ENCODE results near the gene ELL2.

ELL2 gene

DNA sequence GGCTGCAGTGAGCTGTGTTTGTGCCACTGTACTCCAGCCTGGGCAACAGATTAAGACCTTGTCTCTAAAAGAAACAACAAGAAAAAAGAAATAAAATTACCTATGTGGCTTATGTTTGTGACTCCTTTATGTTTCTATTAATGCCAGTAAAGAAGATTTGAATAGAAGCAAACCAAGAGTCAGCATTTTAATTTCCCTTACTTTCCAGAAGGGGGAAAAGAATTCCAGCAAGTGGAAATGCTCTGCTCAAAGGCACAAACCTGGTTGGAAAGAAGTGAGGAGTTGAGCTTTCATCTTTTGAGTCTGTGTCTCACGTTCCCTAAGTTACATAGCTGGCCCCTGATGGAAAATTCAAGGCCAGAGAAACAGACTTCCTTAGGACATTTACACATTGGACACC, 23.6 kb upstream of the ELL2 start:
- no peak for DNase-seq (ENCODE audit: low read depth)
- no peak overlapping the region for H3K4me3 ChIP-seq (ENCODE audit: low read depth, low read length)
- TF ChIP-seq, protein P1, sequence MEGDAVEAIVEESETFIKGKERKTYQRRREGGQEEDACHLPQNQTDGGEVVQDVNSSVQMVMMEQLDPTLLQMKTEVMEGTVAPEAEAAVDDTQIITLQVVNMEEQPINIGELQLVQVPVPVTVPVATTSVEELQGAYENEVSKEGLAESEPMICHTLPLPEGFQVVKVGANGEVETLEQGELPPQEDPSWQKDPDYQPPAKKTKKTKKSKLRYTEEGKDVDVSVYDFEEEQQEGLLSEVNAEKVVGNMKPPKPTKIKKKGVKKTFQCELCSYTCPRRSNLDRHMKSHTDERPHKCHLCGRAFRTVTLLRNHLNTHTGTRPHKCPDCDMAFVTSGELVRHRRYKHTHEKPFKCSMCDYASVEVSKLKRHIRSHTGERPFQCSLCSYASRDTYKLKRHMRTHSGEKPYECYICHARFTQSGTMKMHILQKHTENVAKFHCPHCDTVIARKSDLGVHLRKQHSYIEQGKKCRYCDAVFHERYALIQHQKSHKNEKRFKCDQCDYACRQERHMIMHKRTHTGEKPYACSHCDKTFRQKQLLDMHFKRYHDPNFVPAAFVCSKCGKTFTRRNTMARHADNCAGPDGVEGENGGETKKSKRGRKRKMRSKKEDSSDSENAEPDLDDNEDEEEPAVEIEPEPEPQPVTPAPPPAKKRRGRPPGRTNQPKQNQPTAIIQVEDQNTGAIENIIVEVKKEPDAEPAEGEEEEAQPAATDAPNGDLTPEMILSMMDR (IDR thresholded peaks at IDR 0.05; ENCODE audit: control insufficient read depth, extremely low read depth, insufficient read depth): no peak

DNA sequence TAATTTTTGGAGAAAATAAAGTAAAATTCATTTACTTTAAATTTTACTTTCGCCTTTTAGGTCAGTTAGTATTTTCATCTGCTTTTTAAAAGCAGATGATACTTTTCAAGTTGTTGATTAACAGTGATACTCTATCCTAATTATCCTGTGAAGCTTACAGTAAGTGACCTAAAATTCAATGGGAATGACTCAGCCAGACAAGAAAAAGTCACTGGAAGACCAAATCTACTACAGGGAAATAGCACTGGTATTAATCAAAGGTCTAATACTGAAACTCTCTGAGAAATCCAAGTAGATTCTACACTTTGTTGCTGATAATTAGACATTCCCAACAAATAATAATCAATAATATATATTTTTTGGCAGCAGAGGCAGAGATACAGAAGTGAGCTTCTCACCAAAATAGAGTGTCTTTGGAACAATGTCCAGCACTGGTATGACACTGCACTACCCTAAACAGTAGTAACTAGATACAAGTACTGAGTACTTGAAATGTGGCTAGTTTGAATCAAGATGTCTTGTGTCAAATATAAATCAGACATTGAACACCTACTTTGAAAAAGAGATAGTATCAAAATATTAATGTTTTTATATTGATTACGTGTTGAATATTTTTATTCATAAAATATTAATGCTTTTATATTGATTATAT, 22.8 kb upstream of the ELL2 start:
- TF ChIP-seq, protein P1 (IDR thresholded peaks at IDR 0.05; ENCODE audit: control insufficient read depth, extremely low read depth, insufficient read depth): no peak
- DNase-seq (ENCODE audit: low read depth): no peak
- H3K4me3 ChIP-seq (ENCODE audit: low read depth, low read length): no peak overlapping the region

DNA sequence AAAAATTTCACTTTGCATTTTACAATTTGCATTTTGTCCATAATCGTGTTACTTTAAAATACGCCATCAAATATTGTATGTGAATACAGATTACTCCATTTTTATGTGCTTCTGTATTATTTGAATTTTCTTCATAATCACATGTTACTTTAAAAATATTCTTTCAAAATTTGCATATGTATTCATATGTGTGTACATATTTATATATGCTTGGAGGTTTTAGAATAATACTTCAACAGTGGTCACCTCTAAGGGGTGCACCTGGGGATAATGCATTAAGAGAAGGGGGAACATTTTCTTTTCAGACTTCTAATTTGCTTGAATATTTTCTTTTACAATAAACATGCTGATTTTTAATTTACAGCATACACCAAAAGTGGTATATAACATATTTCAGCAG, 21.9 kb upstream of the ELL2 start:
- no peak overlapping the region for H3K4me3 ChIP-seq (ENCODE audit: low read depth, low read length)
- TF ChIP-seq, protein P1 (IDR thresholded peaks at IDR 0.05; ENCODE audit: control insufficient read depth, extremely low read depth, insufficient read depth): no peak
- DNase-seq (ENCODE audit: low read depth): no peak

DNA sequence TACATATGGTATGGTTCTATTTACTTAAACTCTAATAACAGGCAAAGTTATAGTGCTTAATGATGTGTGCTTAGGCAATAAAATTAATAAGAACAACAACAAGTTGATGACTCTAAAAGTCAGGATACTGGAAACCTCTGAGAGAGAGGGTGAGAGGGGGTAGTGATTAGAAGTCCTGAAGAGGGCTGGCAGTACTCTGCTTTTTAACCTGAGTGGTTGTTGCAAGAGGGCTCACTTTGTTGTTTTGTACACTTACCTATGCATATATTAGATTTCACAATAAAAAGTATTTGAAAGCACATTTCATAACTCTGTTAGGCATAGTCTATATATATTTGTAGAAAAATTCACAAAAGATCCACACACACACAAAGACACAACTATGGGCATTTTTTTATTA, 21.4 kb upstream of the ELL2 start:
- DNase-seq (ENCODE audit: low read depth): no peak
- TF ChIP-seq, protein P1 (IDR thresholded peaks at IDR 0.05; ENCODE audit: control insufficient read depth, extremely low read depth, insufficient read depth): no peak
- no peak overlapping the region for H3K4me3 ChIP-seq (ENCODE audit: low read depth, low read length)

DNA sequence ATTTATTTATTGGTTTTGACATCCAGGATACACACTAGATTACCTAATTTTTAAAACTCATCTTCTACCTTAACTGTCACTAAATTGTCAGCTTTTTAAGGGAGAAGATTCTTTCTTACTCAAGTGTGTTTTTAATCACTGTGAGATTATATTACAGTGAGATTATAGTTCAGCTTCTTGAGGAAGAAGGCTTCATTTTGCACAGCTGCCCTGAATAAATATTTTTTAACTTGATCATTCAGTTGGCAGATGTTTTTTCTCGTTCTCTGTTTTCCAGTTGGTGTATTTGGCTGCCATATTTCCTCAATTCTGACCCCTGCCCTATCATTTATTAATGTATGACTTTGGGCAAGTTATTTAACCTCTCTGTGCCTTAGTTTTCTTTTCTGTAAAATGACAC, 15.0 kb upstream of the ELL2 start:
- TF ChIP-seq, protein P1 (IDR thresholded peaks at IDR 0.05; ENCODE audit: control insufficient read depth, extremely low read depth, insufficient read depth): no peak
- DNase-seq (ENCODE audit: low read depth): no peak
- no peak overlapping the region for H3K4me3 ChIP-seq (ENCODE audit: low read depth, low read length)

DNA sequence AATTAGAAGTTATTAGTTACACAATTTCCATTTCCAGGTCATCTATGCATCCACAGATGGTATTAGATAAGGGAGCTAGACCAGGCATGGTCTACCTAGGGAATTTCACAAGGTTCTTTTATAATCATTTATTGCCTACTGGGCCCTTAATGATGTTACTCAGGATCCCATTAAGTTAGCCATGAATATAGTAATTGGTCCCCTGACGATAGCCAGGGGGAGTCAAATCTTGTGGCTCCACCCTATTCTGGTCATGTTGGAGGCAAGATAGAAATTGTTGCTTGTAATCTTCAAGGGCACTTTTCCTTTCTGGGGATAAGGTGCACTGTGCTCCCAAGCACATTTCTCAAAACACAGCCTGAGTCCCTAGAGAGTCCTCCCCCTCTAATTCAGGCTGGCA, 14.1 kb upstream of the ELL2 start:
- DNase-seq (ENCODE audit: low read depth): no peak
- no peak overlapping the region for H3K4me3 ChIP-seq (ENCODE audit: low read depth, low read length)
- TF ChIP-seq, protein P1 (IDR thresholded peaks at IDR 0.05; ENCODE audit: control insufficient read depth, extremely low read depth, insufficient read depth): no peak

DNA sequence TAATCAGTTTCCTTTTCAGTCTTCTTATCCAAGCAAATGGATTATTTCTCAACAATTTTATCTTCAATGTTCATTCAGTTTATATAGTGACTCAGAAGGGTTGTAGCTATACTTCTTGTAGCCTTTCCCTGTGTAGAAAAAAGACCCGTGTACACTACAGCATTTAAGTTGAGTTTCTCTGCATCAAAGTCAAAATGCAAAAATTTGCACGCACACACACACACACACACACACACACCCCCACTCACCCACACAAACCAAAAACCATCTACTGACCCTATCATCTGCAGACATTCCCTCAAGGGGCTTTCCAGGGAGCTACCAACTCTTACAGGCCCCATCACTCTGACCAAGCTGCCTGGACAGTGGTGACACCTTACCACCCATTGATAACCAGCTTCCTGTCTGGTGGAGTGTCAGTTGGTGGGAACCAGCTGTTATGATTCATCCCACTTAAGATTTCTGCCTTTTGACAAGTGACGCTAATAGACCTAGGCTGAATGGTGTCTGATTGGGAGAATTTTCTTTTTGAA, 12.2 kb upstream of the ELL2 start:
- TF ChIP-seq, protein P1 (IDR thresholded peaks at IDR 0.05; ENCODE audit: control insufficient read depth, extremely low read depth, insufficient read depth): no peak
- no peak overlapping the region for H3K4me3 ChIP-seq (ENCODE audit: low read depth, low read length)
- no peak for DNase-seq (ENCODE audit: low read depth)

Measured in LNCaP clone FGC (cell line).